HG02970 (cell line): ENCODE data around the gene SMC1A.
A peak's percentile ranks its signal among the peaks of the same experiment; 100 is the strongest.
"Not testable (repeated sequence)": the region's sequence is repeated elsewhere in the genome, so short reads cannot be mapped to it uniquely, and the experiment has no call there.

Experiments used
- ATAC-seq: cut with Tn5 transposase; IDR thresholded peaks from one replicate; pipeline ENCODE4 v1.9.1; 2021; ENCODE audit warnings: mild to moderate bottlenecking, moderate library complexity, moderate number of reproducible peaks; ENCODE audit not compliant: unreplicated experiment, low FRiP score

SMC1A gene

GRCh38 chrX:53429755-53430154, 7.3 kb upstream of the SMC1A start:
- ATAC-seq: no peak

- ATAC-seq: no peak
Observed at GRCh38 chrX:53422861-53423306, 430 bp upstream of the SMC1A start, which contains the start of gene RIBC1. Gene RIBC1, plus strand, starts transcription at chrX:53422873. Its CDS starts 3,404 bp downstream, at chrX:53426277.

GRCh38 chrX:53421772-53422085, 725 bp downstream of the SMC1A start:
- peak; percentile 3 for ATAC-seq

- no peak for ATAC-seq
Observed at GRCh38 chrX:53421125-53421524, 1.3 kb downstream of the SMC1A start.

- not testable (repeated sequence) for ATAC-seq
Observed at GRCh38 chrX:53420351-53420750, 2.1 kb downstream of the SMC1A start.

GRCh38 chrX:53412446-53412845, 10.0 kb downstream of the SMC1A start:
- no peak for ATAC-seq

GRCh38 chrX:53403535-53403934, 18.9 kb downstream of the SMC1A start:
- ATAC-seq: no peak

- ATAC-seq: no peak
Observed at GRCh38 chrX:53398216-53398615, 24.2 kb downstream of the SMC1A start.

- no peak for ATAC-seq
Observed at GRCh38 chrX:53395605-53396298, 26.7 kb downstream of the SMC1A start.

- no peak for ATAC-seq
Observed at GRCh38 chrX:53383376-53384076, 38.9 kb downstream of the SMC1A start.

GRCh38 chrX:53379747-53380146, 42.7 kb downstream of the SMC1A start:
- ATAC-seq: no peak

- no peak for ATAC-seq
Observed at GRCh38 chrX:53379008-53379710, 43.3 kb downstream of the SMC1A start.

GRCh38 chrX:53377464-53377863, 45.0 kb downstream of the SMC1A start:
- no peak for ATAC-seq

- no peak for ATAC-seq
Observed at GRCh38 chrX:53376888-53377287, 45.6 kb downstream of the SMC1A start.

GRCh38 chrX:53374923-53375322, 47.5 kb downstream of the SMC1A start:
- ATAC-seq: no peak

- no peak for ATAC-seq
Observed at GRCh38 chrX:53374222-53374820, 48.1 kb downstream of the SMC1A start.

GRCh38 chrX:53373307-53373706, 49.1 kb downstream of the SMC1A start:
- ATAC-seq: no peak

- not testable (repeated sequence) for ATAC-seq
Observed at GRCh38 chrX:53366454-53366853, 56.0 kb downstream of the SMC1A start.

- no peak for ATAC-seq
Observed at GRCh38 chrX:53362449-53362848, 60.0 kb downstream of the SMC1A start.

- ATAC-seq: no peak
Observed at GRCh38 chrX:53357799-53358530, 64.5 kb downstream of the SMC1A start.
